ENCODE data around the gene SOSTDC1.

GRCh38 chr7:16484453-16485158, 19.1 kb upstream of the SOSTDC1 start:
- TF ChIP-seq POLR2AphosphoS5 (IDR thresholded peaks at IDR 0.05; ENCODE audit: low read depth, low read length) (no peak), SMC3 (IDR thresholded peaks at IDR 0.05; ENCODE audit: low read depth, low read length) (no peak), CTCF (IDR thresholded peaks at IDR 0.05) (no peak), EZH2phosphoT487 (IDR thresholded peaks at IDR 0.05; ENCODE audit: borderline replicate concordance, low read depth) (no peak), TAF1 (IDR thresholded peaks at IDR 0.05; ENCODE audit: borderline replicate concordance, low read depth, low read length) (no peak), MAX (IDR thresholded peaks at IDR 0.05; ENCODE audit: low read depth) (no peak), RCOR1 (IDR thresholded peaks at IDR 0.05; ENCODE audit: low read length) (no peak), REST (IDR thresholded peaks at IDR 0.05; ENCODE audit: low read depth, low read length) (no peak), RFX5 (IDR thresholded peaks at IDR 0.05; ENCODE audit: low read length) (no peak), SIN3A (IDR thresholded peaks at IDR 0.05; ENCODE audit: borderline replicate concordance, low read depth, low read length) (no peak)

Measured in SK-N-SH (cell line).